Measurements from ENCODE around the gene XCR1.

GRCh38 chr3:46025139-46025538, 2.1 kb downstream of the XCR1 start:
- TF ChIP-seq CTCF (IDR thresholded peaks at IDR 0.05 in 4 of 5, conservative IDR thresholded peaks at IDR 0.05 in 1 of 5) = no peak
- TF ChIP-seq POLR2A (IDR thresholded peaks at IDR 0.05) = no peak
